22Rv1 (cell line): ENCODE results near the gene SP5.

Experiments
- CTCF ChIP-seq: fragments of 450-650 bp; IDR thresholded peaks from 2 replicates; pipeline ENCODE4 v1.5.1; 2017; ENCODE audit warnings: mild to moderate bottlenecking
- ZFX ChIP-seq: fragments of 450-650 bp; IDR thresholded peaks from 2 replicates; pipeline ENCODE4 v1.6.1; 2017; ENCODE audit warnings: antibody characterized with exemption, borderline replicate concordance

GRCh38 chr2:170714381-170715061 is 616 bp upstream of the SP5 start:
- no peak for TF ChIP-seq CTCF
- TF ChIP-seq ZFX: no peak
